Fibroblast of mammary gland (primary cell): ENCODE data around the gene LMAN2L.

Source experiments
- DNase-seq: peaks from one replicate; pipeline ENCODE4 v3.0.0-alpha.2; 2010; ENCODE audit warnings: low read depth
- H3K4me3 ChIP-seq: 2 replicates; pipeline ENCODE4 v1.5.1; 2011; ENCODE audit warnings: low read depth, mild to moderate bottlenecking, low read length, moderate library complexity; ENCODE audit not compliant: control insufficient read depth
- CTCF ChIP-seq: conservative IDR thresholded peaks from 2 replicates; pipeline ENCODE4 v1.5.1; 2011; ENCODE audit warnings: low read depth, low read length, inconsistent platforms; ENCODE audit not compliant: control insufficient read depth, insufficient read depth

Gene LMAN2L

DNA sequence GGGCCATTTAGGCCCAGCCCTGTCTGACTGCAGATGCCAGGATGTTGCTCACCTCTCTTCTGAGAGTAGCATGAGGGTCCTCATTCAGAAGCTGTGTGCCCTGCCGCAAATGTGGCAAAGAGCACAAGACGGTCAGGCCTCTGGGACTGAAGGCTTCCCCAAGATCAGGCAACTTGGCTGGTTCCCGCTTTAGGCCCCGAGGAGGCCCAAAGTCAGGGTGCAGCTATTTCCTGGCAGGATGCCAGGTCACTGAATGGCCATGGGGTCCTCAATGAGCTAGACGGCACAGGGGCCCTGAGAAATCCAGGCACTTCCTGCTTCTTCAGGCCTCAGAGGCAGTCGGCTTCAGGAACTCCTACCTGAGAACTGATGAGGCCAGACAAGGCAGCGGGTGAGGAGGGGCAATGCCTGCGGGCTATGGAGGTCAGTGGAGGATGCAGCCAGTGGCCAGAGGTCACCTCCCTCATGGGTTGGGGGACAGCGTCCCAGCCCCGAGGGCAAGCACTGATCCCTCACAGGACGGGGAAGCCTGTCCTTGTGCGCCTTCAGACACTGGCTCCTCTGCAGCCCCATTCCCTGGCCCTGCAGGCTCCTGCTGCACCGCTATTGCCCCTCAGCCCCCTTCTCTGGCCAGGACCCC lies 44.9 kb downstream of the LMAN2L start:
- no peak for DNase-seq
- no peak for TF ChIP-seq CTCF

DNA sequence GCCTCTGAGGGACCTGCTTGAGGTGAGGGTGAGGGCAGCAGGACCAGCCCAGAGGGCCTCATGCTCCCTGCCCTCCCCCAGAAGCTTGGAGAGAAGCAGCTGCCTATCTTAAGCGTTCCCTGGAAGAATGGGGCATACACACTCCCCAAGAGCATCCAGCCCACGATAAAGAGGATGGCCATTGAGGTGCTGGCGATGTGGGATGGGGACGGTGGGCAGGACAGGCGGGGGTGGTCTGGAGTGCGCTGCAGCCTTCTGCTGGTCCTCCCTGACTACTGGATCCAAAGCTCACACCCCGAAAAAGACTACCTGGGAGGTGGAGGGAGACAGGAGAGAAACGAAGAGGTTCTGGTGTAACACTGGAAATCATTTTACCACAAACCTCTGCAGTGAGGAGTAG lies 45.6 kb downstream of the LMAN2L start:
- no peak for TF ChIP-seq CTCF
- H3K4me3 ChIP-seq, result no peak overlapping the region
- no peak for DNase-seq

More for the DNA sequence above, 44.9 kb downstream of the LMAN2L start:
- H3K4me3 ChIP-seq, result no peak overlapping the region

DNA sequence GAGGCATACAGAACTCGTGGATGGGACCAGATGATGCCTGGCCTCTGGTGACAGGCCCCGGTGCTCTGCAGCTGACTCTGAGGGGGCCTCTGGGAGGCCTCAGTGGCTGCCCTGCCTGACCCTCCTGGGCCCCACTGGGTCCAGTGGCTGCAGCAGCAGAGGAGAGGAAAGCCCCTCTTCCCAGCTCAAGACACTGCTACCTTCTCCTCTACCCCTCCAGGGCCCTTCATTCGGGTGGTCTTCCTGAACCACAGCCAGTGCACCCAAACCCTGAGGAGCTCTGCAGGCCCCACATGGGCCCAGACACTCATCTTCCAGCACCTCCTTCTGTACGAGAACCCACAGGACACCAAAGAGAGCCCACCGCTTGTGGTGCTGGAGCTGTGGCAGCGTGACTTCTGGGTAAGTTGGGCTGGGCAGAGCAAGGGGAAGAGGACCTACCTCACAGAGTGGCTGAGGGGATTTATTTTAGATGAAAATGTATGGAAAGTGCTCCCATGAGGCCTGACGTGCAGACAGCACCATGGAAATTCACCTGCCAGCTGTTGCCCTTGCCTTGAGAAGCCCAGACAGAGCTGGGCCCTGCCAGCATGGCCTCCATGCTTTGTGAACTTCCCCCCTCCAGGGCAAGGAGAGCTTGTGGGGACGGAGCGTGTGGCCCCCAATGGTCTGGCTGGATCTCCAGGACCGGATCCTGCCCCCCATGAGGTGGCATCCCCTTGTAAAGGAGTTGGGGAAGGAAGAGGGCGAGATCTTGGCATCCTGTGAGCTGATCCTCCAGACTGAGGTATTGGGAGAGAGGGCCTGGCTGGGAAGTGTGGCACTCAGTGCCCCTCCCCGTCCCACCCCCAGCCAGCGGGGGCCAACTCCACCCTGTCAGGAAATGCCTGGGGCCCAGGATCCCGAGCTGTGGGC lies 46.3 kb downstream of the LMAN2L start:
- H3K4me3 ChIP-seq, result no peak overlapping the region
- no peak for TF ChIP-seq CTCF
- no peak for DNase-seq

DNA sequence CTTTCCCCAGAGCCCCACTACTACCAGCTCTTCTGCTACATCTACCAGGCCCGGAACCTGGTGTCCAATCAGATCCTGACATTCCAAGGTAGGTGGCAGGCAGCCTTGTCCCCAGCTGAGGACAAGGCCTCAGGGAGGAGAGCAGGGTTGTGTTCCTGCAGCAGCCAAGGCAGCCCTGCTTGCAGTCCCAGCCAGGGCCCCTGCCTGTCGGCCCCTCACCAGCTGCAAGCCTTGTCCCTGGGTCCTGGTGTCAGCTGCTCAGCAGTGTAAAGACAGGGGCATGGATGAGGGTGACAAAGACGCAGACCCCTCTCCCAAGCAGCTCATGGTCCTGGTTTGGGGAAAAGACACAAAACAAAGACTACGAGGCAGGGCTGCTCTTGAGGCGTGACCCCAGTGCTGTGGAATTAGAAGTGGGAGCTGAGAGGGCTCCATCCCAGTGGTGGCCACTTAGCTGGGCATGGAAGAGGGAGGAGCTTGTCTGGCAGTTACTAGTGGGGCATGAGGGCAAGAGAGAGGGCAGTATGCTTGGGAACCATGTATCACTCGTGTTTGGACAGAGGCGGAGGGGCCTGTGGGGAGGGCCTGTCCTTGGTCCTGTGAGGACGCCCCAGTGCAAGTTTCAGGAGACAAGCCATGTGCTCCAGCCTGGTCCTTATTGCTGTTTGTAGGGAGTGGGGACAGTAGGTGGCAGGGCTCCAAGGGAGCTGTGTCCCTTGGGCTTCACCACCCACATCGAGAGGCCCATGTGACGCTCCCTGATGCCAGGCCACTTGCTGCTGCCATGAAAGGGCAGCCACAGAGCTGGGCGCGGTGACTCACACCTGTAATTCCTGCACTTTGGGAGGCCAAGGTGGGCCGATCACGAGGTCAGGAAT lies 47.5 kb downstream of the LMAN2L start:
- H3K4me3 ChIP-seq, result no peak overlapping the region
- no peak for TF ChIP-seq CTCF
- no peak for DNase-seq

DNA sequence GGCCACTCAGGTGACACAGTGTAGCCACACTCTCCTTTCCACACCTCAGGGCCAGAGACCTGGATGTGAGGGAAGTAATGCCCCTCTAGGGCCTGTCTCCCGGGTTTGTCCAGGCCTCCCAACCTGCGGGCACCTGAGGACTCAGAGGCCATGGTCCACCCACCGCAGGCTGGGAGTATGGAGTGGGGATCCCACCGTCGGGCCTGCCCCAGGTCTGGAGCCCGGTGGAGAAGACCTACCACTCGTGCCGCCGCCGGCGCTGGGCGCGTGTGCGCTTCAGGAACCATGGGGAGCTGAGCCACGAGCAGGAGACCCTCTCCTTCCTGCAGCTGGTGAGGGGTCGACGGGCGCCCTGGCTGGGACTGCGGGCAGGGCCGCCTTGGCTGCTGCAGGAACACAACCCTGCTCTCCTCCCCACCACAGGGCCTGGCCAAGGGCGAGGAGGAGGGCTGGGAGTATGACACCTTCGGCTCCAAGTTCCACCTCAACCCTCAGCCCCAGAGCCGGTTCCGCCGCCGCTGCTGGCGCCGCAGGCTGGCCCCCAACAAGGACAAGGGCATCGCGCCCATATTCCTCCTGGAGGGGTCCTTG lies 48.7 kb downstream of the LMAN2L start:
- H3K4me3 ChIP-seq, result no peak overlapping the region
- no peak for DNase-seq
- no peak for TF ChIP-seq CTCF

- no peak overlapping the region for H3K4me3 ChIP-seq
- no peak for TF ChIP-seq CTCF
Observed at GRCh38 chr2:96690306-96691021, 49.4 kb downstream of the LMAN2L start.

More at GRCh38 chr2:96690306-96691021, 49.4 kb downstream of the LMAN2L start:
- no peak for DNase-seq
